GF-D8 (cell line): ENCODE results near the gene SLX4IP.

ENCODE experiments used
- DNase-seq: peaks from one replicate; lab custom pipeline; 2025; lab: John Stamatoyannopoulos, UW

SLX4IP gene

GRCh38 chr20:10497283-10497682 lies 62.2 kb downstream of the SLX4IP start:
- DNase-seq, result no peak

- DNase-seq, result no peak
Measured at GRCh38 chr20:10497791-10498190, 62.7 kb downstream of the SLX4IP start.

- peak; percentile 27 for DNase-seq
Measured at GRCh38 chr20:10498200-10498599, 63.1 kb downstream of the SLX4IP start.

- peak; percentile 98 for DNase-seq
Measured at GRCh38 chr20:10501402-10501801, 66.3 kb downstream of the SLX4IP start.

GRCh38 chr20:10502098-10502526 lies 67.0 kb downstream of the SLX4IP start:
- peak; percentile 72 for DNase-seq

DNA sequence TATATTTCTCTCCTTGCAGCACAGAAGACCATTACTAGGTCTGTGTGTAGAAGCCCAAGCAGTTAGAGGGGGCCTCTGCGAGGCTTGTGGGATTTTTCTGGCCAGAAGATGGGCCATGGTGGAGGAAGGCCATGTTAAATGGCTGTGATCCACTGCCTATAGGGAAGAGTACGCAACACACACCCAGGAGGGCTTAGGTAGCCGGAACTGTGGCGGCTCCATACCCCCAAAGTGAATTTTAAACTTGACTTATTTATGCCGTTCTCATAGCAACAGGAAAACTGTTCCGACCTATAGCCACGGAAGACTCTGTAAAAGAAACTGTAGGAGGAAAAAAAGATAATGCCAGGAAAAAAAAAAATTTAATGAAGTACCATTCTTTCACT lies 69.5 kb downstream of the SLX4IP start:
- DNase-seq, result no peak

DNA sequence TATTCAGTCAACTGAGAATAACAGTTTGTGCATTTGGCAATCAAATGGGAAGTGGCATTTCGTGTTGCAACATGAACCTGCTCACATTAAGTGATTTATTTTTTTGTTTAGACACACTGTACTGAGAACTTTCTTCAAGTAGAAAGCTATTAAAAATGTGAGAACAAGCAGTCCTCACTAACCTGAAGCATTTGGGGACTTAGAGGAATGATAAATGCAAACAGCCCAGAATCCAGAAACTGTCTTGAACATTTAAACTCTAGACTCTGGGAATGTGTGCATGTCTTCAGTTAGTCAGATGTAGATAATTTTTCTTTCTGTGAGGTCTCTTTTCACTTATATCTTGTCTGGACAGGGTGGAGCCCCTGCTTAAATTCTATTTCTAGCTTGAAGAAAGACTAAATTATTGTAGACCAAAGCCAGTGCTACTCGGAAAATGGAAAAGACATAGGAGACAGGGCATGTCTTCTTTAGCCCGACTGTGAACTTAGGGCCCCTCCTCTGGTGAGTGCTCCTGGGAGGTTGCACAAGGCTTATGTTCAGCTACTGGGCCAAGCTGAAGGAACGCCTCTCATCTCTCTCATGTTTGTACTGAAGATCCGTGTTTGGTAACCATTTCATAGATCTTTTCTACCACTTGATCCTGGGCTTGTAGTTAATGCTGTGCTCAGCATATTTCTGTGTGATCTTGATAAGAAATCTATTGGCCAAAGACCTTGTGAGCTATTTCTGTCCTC lies 70.1 kb downstream of the SLX4IP start:
- DNase-seq, result peak; percentile 90

DNA sequence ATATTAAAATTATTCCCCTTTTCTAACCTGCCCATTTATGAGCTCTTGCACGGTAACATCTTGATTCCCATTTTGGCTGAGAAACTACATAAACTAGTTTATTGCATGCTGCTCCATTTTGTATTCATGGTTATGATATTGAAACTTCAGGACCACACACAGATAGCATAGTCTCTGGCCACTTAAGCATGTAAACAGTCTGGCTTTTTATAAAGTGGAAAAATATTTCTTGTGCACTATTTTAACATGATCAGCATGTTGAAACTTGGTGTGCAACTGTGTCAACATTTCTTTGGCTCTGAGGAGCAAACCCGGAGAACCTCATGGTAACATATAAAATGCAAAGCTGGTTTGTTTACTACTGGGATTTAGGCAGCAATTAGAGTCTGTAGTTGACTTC lies 70.7 kb downstream of the SLX4IP start:
- DNase-seq, result no peak

DNA sequence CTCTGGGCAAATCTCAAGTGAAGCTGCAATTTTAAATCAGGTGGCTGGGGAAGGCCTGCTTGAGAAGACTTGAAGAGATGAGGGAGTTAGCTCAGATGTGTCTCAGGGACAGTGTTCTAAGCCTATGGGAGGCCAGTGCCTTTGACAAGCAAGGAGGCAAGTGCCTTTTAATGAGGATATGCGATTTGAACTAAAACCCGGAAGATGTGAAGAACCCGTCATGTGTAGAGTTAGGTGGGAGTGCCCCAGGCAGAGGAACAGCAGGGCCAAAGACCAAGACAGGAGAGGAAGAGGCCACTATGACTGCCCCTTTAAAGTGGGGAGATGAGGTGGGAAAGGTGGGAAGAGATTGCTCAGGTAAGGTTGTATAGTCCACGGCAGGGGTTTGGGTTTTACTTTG lies 71.9 kb downstream of the SLX4IP start:
- DNase-seq, result no peak

- DNase-seq, result no peak
Measured at GRCh38 chr20:10508060-10508459, 73.0 kb downstream of the SLX4IP start.

GRCh38 chr20:10508468-10509251 lies 73.6 kb downstream of the SLX4IP start:
- DNase-seq, result no peak

DNA sequence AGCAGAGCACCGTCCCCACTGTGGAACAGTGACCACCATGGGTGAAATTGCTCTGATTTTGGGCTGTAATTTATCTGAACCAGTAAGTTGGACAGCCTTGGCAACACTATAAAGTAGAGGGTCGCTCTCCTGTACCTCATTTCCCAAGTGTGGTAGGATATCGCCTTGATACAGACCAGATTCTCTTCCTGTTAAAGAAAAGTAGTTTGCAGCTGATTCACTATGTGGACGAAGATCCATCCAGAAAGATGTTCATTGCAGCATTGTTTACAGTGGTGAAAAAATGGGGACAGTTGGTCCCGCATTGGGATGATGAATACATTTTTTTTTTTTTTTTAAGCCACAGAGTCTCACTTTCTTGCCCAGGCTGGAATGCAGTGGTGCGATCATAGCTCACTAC lies 74.3 kb downstream of the SLX4IP start:
- DNase-seq, result no peak

GRCh38 chr20:10510216-10510615 lies 75.1 kb downstream of the SLX4IP start:
- DNase-seq, result no peak

DNA sequence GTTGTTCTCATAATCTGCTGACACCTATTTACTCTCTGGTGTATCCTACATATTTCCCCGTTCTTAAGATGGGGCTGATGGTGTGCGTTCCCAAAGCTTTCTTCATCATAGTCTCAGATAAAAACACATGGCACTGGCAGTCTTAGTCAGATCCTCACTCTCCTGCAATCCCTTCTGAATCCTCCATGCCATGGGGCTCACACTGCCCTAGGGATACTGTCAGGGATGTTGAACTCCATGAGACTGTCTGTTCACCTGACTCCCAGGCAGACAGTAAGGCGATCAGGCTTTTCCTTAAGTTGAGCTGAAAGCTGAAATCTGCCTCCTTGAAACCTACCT lies 76.0 kb downstream of the SLX4IP start:
- DNase-seq, result no peak

- peak; percentile 89 for DNase-seq
Measured at GRCh38 chr20:10511509-10512251, 76.6 kb downstream of the SLX4IP start.

GRCh38 chr20:10513061-10513460 lies 78.0 kb downstream of the SLX4IP start:
- no peak for DNase-seq

- no peak for DNase-seq
Measured at GRCh38 chr20:10513931-10514575, 78.9 kb downstream of the SLX4IP start.

DNA sequence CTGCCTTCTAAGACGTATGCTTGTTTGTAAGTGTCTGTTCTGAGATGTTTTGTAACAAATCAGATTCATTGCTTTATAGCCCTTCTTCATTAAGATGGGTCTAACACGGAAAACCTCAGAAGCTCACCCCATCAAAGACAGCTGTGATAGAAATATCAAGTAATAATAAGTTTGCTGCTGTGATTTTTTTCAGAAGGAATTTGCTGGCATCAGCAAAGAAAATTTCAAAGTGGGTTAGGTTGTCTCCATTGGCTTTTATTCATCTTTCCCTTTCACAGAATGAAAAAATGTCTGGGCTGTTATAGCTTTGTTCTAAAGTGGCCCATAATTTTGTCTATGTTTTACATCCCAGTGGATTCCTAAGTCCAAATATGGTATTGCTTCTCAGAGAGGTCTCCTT lies 81.4 kb downstream of the SLX4IP start:
- DNase-seq, result no peak

DNA sequence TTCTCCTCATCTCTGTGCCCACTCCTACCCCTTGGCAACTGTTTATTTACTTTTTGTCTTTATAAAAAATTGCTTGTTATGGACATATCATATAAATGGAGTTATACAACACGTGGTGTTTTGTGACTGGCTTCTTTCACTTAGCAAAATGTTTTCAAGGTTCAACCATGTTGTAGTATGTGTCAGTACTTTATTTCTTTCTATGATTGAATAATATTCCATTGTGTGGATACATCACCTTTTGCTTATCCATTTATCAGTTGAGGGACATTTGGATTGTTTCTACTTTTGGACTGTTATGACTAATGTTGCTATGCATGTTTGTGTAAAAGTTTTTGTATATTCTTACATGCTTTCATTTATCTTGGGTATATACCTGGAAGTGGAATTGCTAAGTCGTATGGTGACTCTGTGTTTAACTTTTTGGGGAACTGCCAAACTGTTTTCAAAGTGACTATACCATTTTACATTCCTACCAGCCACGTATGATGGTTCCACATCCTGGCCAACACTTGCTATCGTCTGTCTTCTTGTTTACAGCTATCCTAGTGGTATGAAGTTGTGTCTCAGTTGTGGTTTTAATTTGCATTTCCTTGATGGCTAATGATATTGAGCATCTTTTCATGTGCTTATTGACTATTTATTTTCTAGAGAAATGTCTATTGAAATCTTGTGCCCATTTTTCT lies 84.4 kb downstream of the SLX4IP start:
- DNase-seq, result no peak

GRCh38 chr20:10520528-10520927 lies 85.4 kb downstream of the SLX4IP start:
- no peak for DNase-seq

- no peak for DNase-seq
Measured at GRCh38 chr20:10521068-10521831, 86.1 kb downstream of the SLX4IP start.
